CD14-positive monocyte (primary cell): ENCODE results near the gene JAG2. TPM values are rescaled to one million over a fixed set of nuclear protein-coding genes. Genes with fewer than 3 reads are reported as not detected.

Experiments
- DNase-seq, 3 donors: peaks; one replicate each; pipeline ENCODE4 v3.0.0-alpha.2; 2011 to 2022
- H2AFZ ChIP-seq: 2 replicates; pipeline ENCODE4 v1.6.0; 2012; ENCODE audit warnings: mild to moderate bottlenecking, low read depth, low read length, inconsistent platforms; ENCODE audit not compliant: insufficient read depth, poor library complexity, severe bottlenecking
- H3K27ac ChIP-seq, 2 donors: 1 replicate in 1 of 2; 2 replicates in 1 of 2; pipeline ENCODE4 v1.5.1; 2012 to 2013; ENCODE audit warnings: low read length in 2 of 2, control low read depth in 1 of 2, inconsistent platforms in 1 of 2, low read depth in 1 of 2, mild to moderate bottlenecking in 1 of 2
- H3K27me3 ChIP-seq, 2 donors: one replicate each; pipeline versions ENCODE4 v1.6.0 to v1.6.1; 2011 to 2013; ENCODE audit warnings: low read length in 2 of 2; ENCODE audit not compliant: control insufficient read depth in 2 of 2, insufficient read depth in 2 of 2
- H3K36me3 ChIP-seq, 2 donors: replicated peaks in 1 of 2; 1 replicate in 1 of 2; 2 replicates in 1 of 2; pipeline versions ENCODE4 v1.5.1 to v1.6.1; 2012 to 2013; ENCODE audit warnings: low read length in 2 of 2, control low read depth in 1 of 2, inconsistent platforms in 1 of 2, mild to moderate bottlenecking in 1 of 2; ENCODE audit not compliant: insufficient read depth in 2 of 2, control insufficient read depth in 1 of 2
- H3K4me1 ChIP-seq, 2 donors: 1 replicate in 1 of 2; 2 replicates in 1 of 2; pipeline versions ENCODE4 v1.5.1 to v1.6.1; 2012 to 2013; ENCODE audit warnings: low read length in 2 of 2, control low read depth in 1 of 2, inconsistent platforms in 1 of 2, mild to moderate bottlenecking in 1 of 2, moderate library complexity in 1 of 2; ENCODE audit not compliant: insufficient read depth in 2 of 2, control insufficient read depth in 1 of 2
- H3K4me2 ChIP-seq: replicated peaks from 2 replicates; pipeline ENCODE3; 2012; ENCODE audit warnings: low read length, moderate library complexity, mild to moderate bottlenecking; ENCODE audit not compliant: poor library complexity, severe bottlenecking; ENCODE audit errors: extremely low read depth
- H3K4me3 ChIP-seq, 3 experiments: fragments of 200-600 bp in 1 of 3; sonication (generic) in 1 of 3; replicated peaks in 1 of 3; 1 replicate in 2 of 3; 2 replicates in 1 of 3; pipeline ENCODE4 v1.5.1; 2011 to 2013; ENCODE audit warnings: low read length in 3 of 3, mild to moderate bottlenecking in 3 of 3, control low read depth in 2 of 3, low read depth in 2 of 3, inconsistent platforms in 1 of 3, moderate library complexity in 1 of 3
- H3K79me2 ChIP-seq: 2 replicates; pipeline ENCODE4 v1.6.0; 2012; ENCODE audit warnings: mild to moderate bottlenecking, control low read depth, inconsistent platforms, low read length, moderate library complexity; ENCODE audit not compliant: insufficient read depth
- H3K9ac ChIP-seq: 2 replicates; pipeline ENCODE4 v1.6.0; 2017; ENCODE audit warnings: low read length, mild to moderate bottlenecking; ENCODE audit not compliant: insufficient read depth, poor library complexity, severe bottlenecking
- H3K9me3 ChIP-seq, 2 donors: replicated peaks in 1 of 2; 1 replicate in 1 of 2; 2 replicates in 1 of 2; pipeline versions ENCODE4 v1.5.1 to v1.6.1; 2012 to 2013; ENCODE audit warnings: low read length in 2 of 2, control low read depth in 1 of 2; ENCODE audit not compliant: control insufficient read depth in 1 of 2, insufficient read depth in 1 of 2
- H4K20me1 ChIP-seq: 2 replicates; pipeline ENCODE4 v1.6.0; 2012; ENCODE audit warnings: mild to moderate bottlenecking, low read length, control low read depth, moderate library complexity; ENCODE audit not compliant: insufficient read depth
- H3K27ac Mint-ChIP-seq, 7 donors: one replicate each; pipeline ENCODE4 v1.8.0; 2020; ENCODE audit warnings: mild to moderate bottlenecking in 7 of 7, mixed read lengths in 7 of 7, moderate library complexity in 6 of 7, inconsistent platforms in 2 of 7
- H3K27me3 Mint-ChIP-seq, 3 donors: one replicate each; pipeline ENCODE4 v1.8.0; 2021 to 2022; ENCODE audit warnings: low read depth in 3 of 3, mild to moderate bottlenecking in 3 of 3, mixed read lengths in 3 of 3, moderate library complexity in 3 of 3, inconsistent platforms in 1 of 3
- H3K36me3 Mint-ChIP-seq, 2 donors: one replicate each; pipeline ENCODE4 v1.8.0; 2020; ENCODE audit warnings: mixed read lengths in 2 of 2, inconsistent platforms in 1 of 2, mild to moderate bottlenecking in 1 of 2
- H3K4me1 Mint-ChIP-seq: one replicate; pipeline ENCODE4 v1.8.0; 2020; ENCODE audit warnings: mild to moderate bottlenecking, mixed read lengths
- H3K4me3 Mint-ChIP-seq, 2 donors: one replicate each; pipeline ENCODE4 v1.8.0; 2020; ENCODE audit warnings: mild to moderate bottlenecking in 2 of 2, mixed read lengths in 2 of 2, moderate library complexity in 1 of 2
- H3K9me3 Mint-ChIP-seq, 7 donors: one replicate each; pipeline ENCODE4 v1.8.0; 2020 to 2022; ENCODE audit warnings: mixed read lengths in 7 of 7, mild to moderate bottlenecking in 6 of 7, moderate library complexity in 6 of 7, inconsistent platforms in 2 of 7
- WGBS: methylation state at CpG from one replicate; pipeline ENCODE4 v1.1.5; 2013; ENCODE audit warnings: missing lambda C conversion rate; ENCODE audit not compliant: insufficient coverage; 5-methylcytosine and 5-hydroxymethylcytosine counted together
- intact Hi-C, 2 donors: fragments of 100-400 bp; cut with micrococcal nuclease; formaldehyde crosslinking; loops; one replicate each; pipeline versions ENCODE4 v1.15.0 to v1.15.1; 2023
- polyA plus RNA-seq, 3 donors: library from polyadenylated mRNA; depleted of rRNA in 1 of 3; unstranded in 2 of 3; stranded (reverse) in 1 of 3; fragments of 300-500 nt in 2 of 3; fragments of >200 nt in 1 of 3; fragmentation: Illumina TruSeq in 2 of 3; gene quantifications; 1 replicate in 2 of 3; 2 replicates in 1 of 3; pipeline ENCODE4 v1.2.3, GENCODE V29; 2012 to 2021
- TF ChIP-seq, protein P1 (sequence below): fragments of 200-600 bp; IDR thresholded peaks from one replicate; pipeline ENCODE4 v1.8.0; 2022; ENCODE audit warnings: antibody characterized with exemption, mild to moderate bottlenecking

The JAG2 gene
- polyA plus RNA-seq, 3 donors = 1.2 TPM; not detected in 2

- no peak overlapping the region for H3K4me3 ChIP-seq
- H4K20me1 ChIP-seq = no peaks in the 10 kb centered on the region
- no peak overlapping the region for H2AFZ ChIP-seq
- H3K27me3 ChIP-seq = peaks cover 12 to 29% of the 10 kb centered on the region in 2 donors
- DNase-seq = no peak
- H3K4me2 ChIP-seq = no peak overlapping the region
- Mint-ChIP-seq H3K9me3 (peaks cover 9 to 27% (median 19%) of the 10 kb centered on the region in 7 donors), H3K4me1 (peaks cover 1% of the 10 kb centered on the region), H3K27ac (no peak overlapping the region), H3K36me3 (peaks cover 0 to 3% of the 10 kb centered on the region in 2 donors), H3K4me3 (no peak overlapping the region), H3K27me3 (peaks cover 27 to 43% (median 34%) of the 10 kb centered on the region in 3 donors)
- no peaks in the 10 kb centered on the region for H3K79me2 ChIP-seq
- H3K9me3 ChIP-seq = peaks cover 17 to 18% of the 10 kb centered on the region in 2 donors
- peaks cover 3 to 9% of the 10 kb centered on the region in 2 donors for H3K4me1 ChIP-seq
- H3K9ac ChIP-seq = no peak overlapping the region
- no peaks in the 10 kb centered on the region for H3K36me3 ChIP-seq
- no peak overlapping the region for H3K27ac ChIP-seq
- TF ChIP-seq, protein P1, sequence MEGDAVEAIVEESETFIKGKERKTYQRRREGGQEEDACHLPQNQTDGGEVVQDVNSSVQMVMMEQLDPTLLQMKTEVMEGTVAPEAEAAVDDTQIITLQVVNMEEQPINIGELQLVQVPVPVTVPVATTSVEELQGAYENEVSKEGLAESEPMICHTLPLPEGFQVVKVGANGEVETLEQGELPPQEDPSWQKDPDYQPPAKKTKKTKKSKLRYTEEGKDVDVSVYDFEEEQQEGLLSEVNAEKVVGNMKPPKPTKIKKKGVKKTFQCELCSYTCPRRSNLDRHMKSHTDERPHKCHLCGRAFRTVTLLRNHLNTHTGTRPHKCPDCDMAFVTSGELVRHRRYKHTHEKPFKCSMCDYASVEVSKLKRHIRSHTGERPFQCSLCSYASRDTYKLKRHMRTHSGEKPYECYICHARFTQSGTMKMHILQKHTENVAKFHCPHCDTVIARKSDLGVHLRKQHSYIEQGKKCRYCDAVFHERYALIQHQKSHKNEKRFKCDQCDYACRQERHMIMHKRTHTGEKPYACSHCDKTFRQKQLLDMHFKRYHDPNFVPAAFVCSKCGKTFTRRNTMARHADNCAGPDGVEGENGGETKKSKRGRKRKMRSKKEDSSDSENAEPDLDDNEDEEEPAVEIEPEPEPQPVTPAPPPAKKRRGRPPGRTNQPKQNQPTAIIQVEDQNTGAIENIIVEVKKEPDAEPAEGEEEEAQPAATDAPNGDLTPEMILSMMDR = no peak
- intact Hi-C loops = no loop called here
- WGBS = 100% methylated on average over 1 of the region's 8 CpGs
Measured at GRCh38 chr14:105098316-105098715, 70.3 kb downstream of the JAG2 start.

DNA sequence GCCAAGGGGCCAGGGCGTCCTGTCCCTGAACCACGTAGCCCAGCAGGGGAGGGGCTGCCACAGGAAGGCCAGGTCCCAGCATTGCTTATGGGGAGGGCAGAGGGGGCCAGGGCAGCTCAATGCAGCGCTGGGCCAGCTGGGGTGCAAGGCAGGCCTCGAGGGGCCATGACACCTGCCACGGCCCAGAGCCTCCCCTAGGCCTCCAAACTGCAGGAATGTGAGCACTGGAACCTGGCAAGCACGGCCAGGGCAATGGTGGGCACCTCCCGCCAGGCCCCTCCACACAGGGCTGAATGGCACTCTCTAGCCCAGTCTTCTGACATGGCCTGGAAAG lies 70.8 kb downstream of the JAG2 start:
- DNase-seq = no peak
- no peak overlapping the region for H3K9ac ChIP-seq
- peaks cover 0 to 3% of the 10 kb centered on the region in 2 donors for H3K36me3 Mint-ChIP-seq
- no peak overlapping the region for H3K4me3 ChIP-seq
- H3K36me3 ChIP-seq = no peaks in the 10 kb centered on the region
- peaks cover 29 to 41% (median 36%) of the 10 kb centered on the region in 3 donors for H3K27me3 Mint-ChIP-seq
- intact Hi-C loops = no loop called here
- peaks cover 15 to 32% of the 10 kb centered on the region in 2 donors for H3K27me3 ChIP-seq
- no peaks in the 10 kb centered on the region for H4K20me1 ChIP-seq
- H3K4me3 Mint-ChIP-seq = no peak overlapping the region
- peaks cover 5 to 14% of the 10 kb centered on the region in 2 donors for H3K4me1 ChIP-seq
- H3K27ac ChIP-seq = no peak overlapping the region
- WGBS = 72% methylated on average over 5 of the region's 7 CpGs
- H3K4me2 ChIP-seq = no peak overlapping the region
- TF ChIP-seq, protein P1 = no peak
- H3K4me1 Mint-ChIP-seq = peaks cover 4% of the 10 kb centered on the region
- H2AFZ ChIP-seq = no peak overlapping the region
- H3K9me3 Mint-ChIP-seq = peaks cover 9 to 30% (median 19%) of the 10 kb centered on the region in 7 donors
- H3K9me3 ChIP-seq = peaks cover 17 to 18% of the 10 kb centered on the region in 2 donors
- no peak overlapping the region for H3K27ac Mint-ChIP-seq
- H3K79me2 ChIP-seq = no peaks in the 10 kb centered on the region
